HT1080 (cell line): Measurements from ENCODE around the gene UBL7. TPM values are rescaled to one million over a fixed set of nuclear protein-coding genes. Genes with fewer than 3 reads are reported as not detected.
"Not testable (repeated sequence)": the region's sequence is repeated elsewhere in the genome, so short reads cannot be mapped to it uniquely, and the experiment has no call there.

ENCODE experiments used
- DNase-seq: peaks from one replicate; pipeline ENCODE4 v3.0.0-alpha.2; 2015; ENCODE audit warnings: low read depth
- total RNA-seq: library from RNA; depleted of rRNA; stranded (reverse); fragments of >200 nt; shearing (Covaris generic); gene quantifications from 2 replicates; pipeline ENCODE4 v1.2.3, GENCODE V29; 2014

Gene UBL7
- total RNA-seq, 1 experiment from 2014 or later, result 187 TPM

DNA sequence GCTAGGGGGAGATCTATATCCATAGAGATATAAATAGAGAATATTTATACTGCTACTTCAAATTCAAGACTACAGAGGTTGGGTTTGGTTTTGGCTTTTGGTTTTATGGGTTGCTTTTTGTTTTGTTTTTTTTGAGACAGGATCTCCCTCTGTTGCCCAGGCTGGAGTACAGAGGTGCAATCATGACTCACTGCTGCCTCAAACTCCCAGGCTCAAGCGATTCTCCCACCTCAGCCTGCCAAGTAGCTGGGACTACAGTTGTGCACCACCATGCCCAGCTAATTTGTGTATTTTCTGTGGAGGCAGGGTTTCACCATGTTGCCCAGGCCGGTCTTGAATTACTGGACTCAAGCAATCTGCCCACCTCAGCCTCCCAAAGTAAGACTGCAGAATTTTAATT is 3.9 kb upstream of the UBL7 start:
- peak; percentile 26 for DNase-seq

DNA sequence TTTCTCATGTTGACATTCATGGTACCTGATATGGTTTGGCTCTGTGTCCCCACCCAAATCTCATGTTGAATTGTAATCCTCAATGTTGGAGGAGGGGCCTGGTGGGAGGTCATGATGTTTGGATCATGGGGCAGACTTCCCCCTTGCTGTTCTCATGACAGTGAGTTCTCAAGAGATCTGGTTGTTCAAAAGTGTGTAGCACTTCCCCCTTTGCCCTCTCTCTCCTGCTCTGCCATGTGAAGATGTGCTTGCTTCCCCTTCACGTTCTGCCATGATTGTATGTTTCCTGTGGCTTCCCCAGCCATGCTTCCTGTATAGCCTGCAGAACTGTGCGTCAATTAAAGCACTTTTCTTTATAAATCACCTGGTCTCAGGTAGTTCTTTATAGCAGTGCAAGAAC is 3.3 kb upstream of the UBL7 start:
- no peak for DNase-seq

DNA sequence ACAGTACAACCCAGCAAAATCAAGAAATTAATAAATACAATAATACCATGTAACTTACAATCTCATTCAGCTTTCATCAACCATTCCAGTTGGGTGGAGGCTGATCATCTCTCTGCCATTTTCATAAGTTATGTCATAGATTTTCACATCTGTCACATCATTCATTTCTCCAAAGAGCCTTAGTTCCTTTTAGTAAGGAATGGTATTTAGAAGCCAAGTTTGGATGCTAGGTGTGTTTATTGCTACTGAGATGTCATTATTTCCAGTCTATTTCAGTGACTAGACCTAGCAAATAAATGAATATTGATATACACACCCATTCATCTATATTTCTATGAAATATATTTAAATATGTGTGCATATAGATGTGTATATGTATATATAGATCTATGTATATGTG is 2.7 kb upstream of the UBL7 start:
- no peak for DNase-seq

DNA sequence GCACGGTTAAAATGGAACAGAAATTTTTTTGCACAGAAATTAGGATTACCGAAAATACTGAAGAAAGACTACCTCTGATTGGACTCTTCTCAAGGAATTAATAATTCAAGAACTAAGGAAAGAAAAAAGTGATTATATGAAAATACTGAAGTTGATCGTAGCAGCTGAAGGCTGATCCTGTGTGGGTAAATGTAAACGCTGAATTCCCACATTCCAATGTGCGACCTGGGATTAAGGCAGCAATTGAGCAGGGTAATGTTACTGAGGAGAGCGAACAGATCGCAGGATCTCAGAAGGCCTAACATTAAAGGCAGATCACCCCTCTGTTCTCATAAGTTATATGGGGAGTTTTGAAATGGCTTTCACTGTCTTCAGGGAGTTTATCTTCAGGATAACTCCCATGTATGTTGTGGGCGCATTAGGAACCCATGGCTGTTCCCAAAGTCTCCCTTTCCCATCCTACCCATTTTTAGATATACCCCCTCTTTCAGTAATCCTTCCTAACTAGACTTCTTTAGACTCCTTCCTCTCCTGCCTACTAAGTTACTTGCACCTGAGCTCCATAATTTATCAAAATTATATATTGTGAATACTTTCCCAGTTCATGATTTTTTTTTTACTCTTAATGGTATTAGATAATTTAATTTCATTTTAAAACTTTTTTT is 1.0 kb upstream of the UBL7 start:
- peak; percentile 30 for DNase-seq

DNA sequence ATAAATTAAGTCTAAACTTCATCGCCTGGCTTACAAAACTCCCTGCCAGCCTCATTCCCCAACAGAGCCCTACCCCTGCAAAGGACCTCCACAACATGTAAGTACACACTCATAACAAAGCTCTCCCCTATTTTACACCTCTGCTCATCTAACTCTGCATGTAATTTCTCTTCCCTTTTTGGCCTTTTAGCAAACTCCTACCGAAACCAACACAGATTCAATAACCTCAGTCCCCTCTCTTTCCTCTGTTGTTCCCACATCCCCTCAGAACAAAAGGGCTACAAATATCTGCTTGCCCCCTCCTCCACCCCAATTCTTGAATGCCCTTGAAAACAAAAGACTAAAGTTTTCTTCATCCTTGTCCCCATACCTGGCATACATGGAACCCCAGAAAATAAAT is 662 bp downstream of the UBL7 start:
- no peak for DNase-seq

DNA sequence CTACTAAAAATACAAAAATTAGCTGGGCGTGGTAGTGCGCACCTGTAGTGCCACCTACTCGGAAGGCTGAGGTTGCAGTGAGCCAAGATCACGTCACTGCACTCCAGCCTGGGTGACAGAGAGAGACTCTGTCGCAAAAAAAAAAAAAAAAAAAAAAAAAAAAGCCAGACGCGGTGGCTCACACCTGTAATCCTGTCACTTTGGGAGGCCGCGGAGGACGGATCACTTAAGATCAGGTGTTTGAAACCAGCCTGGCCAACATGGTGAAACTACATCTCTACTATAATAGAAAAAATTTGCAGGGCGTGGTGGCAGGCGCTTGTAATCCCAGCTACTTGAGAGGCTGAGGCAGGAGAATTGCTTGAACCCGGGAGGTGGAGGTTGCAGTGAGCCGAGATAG is 1.2 kb downstream of the UBL7 start:
- not testable (repeated sequence) for DNase-seq

DNA sequence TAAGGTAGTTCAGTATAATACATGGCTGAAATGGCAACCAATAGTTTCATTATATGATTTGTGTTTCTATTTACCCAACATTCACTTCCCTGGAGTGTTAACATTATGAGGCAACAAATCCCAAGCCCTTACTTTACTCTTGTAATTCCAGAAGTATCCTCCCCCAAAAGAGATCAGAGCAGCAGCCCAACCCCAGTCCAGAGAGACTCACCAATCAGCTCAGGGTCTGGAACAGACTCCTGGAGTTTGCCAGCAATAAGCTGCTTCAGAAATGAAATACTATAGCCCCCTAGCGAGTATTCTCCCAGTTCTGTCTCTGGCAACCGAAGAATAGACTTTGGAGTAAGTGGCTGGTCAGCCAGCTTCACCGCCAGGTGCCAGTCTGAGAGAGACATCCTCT is 2.5 kb downstream of the UBL7 start:
- no peak for DNase-seq

DNA sequence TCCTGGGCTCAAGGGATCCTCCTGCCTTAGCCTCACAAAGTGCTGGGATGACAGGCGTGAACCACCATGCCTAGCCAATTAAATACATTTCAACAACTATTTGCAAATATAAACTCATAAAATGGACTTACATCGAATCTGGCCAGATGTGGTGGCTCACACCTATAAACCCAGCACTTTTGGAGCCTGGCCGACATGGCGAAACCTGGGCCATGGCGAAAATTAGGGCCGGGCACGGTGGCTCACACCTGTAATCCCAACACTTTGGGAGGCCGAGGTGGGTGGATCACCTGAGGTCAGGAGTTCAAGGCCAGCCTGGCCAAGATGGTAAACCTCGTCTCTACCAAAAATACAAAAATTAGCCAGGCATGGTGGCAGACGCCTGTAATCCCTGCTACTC is 3.9 kb downstream of the UBL7 start:
- DNase-seq, result not testable (repeated sequence)

DNA sequence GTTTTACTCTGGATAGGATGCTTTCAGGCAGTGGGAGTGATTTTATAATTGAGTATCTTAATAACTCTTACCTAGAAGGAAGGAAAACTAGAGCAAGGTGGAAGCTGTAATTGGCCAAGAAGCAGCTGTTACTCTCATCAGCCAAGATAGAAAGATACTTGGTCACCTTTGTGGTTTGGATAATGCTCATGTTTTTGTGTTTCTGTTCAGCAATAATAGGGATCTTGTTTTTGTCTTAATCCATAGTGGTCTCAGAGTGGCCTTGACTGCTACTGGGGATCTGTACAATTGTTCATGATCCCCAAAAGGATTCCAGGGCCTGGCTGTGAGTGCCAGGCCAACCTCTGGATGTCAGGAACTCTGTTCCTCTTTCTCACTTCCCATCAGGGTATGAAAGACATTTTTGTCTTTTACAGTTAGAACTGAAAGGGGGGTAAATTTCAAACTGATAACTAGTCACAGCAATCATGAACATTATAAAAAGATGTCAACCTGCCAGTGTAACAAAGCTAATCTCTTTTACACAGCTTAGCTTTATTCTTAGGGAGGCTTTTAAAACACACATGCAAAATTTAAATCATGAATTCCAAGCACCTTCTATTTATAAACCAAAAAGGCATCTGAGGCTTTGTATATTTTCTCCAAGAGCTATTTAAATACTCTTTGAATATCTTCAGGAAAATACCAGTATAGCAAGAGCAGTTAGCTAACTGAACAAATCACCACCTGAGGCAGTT is 6.0 kb downstream of the UBL7 start:
- no peak for DNase-seq

DNA sequence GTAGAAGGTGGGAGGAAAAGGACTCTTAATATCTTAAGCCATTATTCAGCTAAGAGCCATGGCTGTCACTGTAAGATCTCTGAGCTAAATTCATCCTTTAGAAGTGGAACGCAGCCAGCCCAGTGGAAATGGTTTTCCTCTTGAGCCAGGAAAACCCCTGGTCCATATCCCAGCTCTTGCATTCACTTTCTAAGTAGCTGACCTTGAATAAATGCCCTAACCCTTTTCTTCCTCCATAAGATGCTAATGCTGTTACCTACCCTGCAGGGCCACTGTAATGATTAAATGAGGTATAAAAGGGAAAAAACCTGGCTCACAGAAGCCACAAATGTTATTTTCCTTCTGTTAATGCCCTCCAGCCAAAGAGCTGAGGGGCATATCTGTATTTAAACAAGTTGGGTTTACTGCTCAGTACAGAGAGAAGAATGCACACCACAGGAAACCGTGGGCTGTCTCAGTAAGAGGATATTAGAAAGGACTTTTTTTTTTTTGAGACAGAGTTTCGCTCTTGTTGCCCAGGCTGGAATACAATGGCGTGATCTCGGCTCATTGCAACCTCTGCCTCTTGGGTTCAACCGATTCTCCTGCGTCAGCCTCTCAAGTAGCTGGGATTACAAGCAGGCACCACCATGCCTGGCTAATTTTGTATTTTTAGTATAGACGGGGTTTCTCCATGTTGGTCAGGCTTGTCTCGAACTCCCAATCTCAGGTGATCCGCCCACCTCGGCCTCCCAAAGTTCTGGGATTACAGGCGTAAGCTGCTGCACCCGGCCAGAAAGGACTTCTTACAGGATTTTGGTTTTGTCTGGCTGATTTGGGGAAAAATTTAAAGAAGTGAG is 6.8 kb downstream of the UBL7 start:
- DNase-seq, result no peak

DNA sequence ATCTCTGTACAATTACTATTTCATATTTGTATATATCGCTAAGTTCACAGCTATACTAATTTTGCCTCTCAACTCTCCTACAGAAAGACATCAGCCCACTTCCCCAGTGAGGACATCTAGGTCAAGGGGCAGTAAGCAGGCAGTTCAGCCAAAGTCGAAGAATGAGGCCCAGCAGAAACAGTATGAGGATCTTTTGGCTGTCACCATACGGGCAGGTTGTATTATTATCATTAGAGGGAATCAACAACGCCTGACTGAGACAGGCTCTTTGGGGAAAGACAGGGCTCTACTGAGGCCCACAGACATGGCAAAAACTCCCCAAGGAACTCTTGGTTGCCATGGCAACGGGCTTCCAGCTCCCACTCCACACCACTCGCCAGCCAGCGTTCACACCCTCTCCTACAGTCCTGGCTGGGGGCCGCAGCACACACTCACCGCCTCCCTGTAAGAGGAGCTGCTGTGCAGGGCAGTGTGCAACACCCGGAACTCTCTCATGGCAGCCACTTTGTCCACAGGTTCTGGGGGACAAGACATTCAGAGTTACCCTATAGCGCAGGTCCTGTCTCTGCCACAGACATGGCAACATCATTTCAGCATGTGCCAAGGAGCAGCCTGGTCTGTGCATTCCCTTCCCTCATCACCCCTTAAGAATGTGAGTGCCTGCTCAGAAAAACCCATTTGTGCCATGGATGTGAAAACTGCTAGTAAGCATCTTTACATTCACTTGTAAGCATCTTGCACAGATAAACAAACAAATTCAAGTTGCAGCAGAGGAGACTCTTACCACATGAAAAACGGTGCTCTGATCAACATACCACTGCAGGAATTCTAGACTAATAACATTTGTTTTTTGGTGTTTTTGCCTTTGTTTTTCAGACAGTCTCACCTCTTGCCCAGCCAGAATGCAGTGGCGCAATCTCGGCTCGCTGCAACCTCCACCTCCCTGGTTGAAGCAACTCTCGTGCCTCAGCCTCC is 8.8 kb downstream of the UBL7 start:
- DNase-seq, result no peak

DNA sequence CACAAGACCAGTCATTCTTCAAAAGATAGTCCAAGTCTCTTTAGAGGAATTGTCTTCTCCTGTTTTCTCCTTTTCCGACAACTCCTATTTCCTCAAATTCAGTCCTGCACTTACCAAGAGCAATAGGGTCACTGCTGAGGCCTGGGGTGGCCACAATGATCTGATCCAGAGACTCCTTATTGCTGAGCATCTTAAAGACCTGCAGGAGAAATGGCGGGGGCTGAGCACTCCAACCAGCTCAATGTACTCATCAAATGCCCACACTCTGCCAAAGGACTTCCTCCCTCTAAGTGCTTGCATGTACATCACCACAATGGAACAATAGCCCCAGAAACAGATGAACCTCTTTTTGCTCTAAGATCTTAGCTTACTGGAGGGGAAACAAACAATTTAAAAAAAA is 9.6 kb downstream of the UBL7 start:
- DNase-seq, result no peak

DNA sequence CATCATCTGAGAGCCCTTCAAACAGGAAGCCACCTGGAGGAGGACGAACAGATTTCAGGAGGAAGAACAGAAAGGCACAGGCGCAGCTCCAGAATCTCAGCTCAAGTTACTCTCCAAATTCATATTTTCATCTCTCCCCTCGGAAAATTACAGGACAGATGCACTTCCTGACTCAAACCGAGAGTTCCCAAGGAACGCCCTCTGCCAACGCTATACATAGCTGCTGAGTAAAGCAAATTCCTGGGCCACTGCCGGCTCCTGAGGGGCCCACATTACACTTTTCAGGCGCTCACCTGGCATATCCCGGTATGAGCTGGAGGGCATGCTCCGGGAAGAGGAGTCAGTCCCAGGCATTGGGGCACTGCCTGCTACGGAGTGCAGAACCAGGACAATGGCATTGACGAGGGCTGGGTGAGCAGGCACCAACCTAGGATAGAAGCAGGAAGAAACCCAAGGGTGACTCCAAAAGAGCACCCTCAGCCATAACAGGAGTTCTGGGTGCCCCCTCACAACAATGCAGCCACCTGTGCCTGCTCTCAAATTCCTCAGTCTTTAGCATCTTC is 11.2 kb downstream of the UBL7 start:
- DNase-seq, result no peak

DNA sequence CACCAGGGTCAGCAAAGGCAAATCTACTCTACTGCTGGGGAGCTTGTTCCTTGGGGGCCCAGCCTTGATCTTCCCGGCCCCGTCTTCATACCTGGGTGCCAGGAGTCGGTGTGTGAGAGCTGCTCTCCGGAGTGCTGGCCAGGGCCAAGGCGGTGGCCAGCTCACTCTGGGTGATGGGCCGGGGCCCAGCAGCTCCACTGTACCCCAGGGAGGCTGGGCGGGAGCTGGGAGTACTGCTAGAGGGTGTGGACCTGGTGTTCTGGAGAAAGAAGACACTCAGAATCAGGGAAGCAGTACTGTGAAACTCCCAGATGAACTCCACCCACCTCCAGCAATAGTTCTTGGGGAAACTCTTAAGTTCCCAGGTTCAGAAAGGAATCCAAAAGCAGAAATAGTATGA is 11.9 kb downstream of the UBL7 start:
- no peak for DNase-seq

DNA sequence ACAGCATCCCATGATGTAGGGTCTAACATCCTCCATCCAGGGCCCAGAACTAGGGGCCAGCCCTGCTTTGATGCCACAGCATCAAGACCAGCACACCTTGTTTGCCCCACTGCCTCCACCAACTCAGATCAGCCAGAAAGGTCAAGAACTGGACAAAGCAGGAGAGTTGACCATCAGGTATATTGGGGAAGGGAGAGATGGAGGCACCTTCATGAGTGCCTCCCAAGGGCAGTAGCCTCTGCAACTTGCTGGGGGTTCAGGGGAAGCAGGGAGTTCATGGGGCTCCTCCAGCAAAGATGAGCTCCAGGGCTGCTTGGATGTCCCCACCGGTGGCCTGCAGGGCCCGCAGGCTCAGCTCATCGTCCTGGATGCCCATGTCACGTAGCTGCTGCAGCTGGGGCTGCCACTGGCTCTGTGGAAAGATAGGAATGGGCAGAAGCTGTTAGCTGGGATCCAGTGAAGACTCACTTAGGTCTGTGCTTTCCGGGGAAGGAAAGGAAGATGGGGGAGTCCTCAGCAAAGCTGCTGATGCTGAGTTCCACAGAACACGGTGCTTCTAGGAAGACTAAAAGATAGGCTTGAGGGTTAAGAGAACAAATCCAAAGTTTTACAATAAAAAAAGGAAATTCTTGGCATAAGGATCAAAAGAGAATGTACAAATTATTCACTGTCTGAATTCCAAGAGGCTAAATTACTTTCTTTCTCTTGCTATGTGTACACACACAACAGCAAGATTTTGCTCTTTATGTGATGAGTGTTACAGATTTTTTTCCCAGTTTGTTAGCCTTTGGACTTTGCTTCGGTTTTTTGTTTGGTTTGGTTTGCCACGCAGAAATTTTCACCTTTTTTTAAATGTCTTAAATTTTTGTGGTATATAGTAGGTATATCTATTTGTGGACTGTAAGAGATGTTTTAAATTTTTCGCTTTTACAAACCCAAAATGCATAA is 14.9 kb downstream of the UBL7 start:
- DNase-seq, result no peak

DNA sequence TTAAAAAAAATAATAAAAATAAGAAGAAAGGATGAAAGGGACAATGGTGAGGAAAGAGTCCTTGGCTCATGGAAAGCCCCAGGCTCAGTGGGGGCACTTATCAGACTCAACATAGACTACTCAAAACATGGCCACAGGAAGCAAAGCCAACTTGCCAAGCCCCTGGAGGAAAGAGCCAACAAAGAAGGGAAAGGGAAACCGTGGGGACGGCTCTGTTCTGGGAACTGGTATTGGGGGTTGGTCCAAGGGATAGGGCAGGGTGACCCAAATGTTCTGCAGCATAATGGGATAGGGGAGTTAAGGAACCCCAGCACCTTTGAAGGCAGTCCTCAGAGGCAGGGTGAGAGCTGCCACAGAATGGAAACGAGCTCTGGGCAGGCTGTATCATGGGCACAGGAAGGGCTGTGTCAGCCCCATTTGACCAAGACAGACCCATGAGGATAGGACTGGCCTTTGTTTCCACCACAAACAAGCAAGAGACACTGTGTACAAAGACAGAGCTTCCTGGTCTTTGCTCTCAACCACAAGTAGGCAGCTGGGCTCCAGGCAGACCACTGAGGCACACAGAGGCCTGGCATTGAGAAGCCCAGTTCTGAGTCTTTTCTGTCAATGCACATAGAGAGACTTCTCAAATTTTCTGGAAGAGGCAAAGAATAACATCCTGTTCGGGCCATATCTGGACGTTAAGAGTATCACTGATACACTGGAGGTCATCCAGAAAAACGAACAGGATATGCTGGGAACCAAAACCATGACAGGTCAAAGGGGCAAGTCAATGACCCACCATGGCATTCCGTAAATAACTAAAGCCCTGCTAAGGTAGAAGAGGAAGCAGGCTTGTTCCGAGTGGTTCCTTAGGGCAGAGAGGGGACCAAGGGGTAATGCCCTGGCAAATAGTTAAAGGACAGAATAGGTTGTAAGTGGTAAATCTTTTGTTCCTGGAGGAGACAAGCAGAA is 16.6 kb downstream of the UBL7 start:
- no peak for DNase-seq

DNA sequence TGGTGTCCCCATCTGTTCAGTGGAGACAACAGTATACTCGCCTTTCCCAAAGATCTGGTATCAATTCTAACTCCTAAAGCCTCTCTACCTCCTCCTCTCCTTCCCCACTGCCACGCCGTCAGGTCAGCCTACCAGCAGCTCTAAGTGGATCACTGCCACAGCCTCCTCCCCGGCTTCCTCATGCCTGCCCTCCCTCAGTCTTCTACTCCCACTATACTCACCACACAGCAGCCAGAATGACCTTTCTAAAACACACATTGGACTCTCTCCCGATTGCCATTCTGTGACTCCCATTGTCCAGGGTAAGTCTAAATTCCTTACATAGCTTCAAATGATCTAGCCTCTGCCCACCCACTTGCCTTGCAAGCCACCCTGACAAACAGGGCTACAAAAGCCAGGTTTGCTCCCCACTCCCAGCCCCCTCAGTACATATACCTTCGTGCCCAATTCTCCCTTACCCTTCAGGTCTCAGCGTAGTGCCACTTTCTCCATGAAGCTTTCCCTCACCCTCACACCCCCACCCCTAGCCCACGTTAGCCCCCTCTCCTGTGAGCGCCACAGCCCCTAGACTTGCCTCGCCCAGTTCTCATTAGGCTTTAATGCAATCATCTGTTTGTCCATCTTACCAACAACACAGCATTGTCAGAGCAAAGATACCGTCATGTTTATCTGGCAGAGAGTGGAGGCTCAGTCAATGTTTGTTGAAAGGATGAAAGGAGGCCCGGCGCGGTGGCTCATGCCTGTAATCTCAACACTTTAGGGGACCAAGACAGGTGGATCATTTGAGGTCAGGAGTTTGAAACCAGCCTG is 17.7 kb downstream of the UBL7 start:
- DNase-seq, result no peak

DNA sequence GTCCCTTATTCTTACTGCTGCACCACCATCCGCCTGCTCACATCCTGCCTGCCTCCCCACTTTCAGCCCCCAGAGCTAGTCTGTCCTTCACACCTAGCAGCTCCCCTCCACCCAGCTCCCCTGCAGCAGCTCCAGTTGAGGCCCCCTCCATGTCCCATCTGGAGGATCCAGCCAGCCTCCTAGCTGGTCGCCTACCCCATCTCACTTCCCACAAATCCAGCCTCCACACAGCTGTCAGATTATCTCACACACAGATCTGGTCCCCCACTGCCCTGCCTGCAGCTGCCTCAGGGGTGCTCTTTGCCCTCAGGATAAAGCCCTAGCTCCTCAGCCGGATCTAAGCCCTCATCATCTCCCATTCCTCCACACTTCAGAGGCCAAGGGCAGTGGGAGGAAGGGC is 18.4 kb downstream of the UBL7 start:
- DNase-seq, result no peak
